Measurements from ENCODE around the gene KRT5. TPM values are rescaled to one million over a fixed set of nuclear protein-coding genes. Genes with fewer than 3 reads are reported as not detected.
"Not testable (repeated sequence)": the region's sequence is repeated elsewhere in the genome, so short reads cannot be mapped to it uniquely, and the experiment has no call there.

The KRT5 gene
- total RNA-seq, 1 experiment from 2014 or later = 89.7 TPM

DNA sequence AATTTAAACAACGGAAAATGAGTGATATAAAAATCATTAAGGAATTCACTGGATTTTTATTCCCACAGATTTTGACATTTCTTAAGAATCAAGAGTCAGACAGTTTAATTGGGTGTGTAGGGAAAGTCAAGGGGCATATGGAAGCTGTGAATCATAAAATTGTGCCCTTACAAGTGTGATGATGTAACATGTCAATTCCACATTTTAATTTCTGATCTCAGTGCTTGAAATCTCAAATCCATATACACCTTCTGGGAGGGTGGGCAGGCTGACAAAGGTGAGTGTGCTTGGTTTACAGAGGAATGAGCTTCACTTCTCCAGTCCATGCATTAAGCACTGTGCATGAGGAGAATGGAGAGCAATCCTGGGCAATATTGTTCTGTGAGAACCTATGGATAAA, 26.1 kb downstream of the KRT5 start:
- H3K4me3 ChIP-seq = no peak overlapping the region
- no peaks in the 10 kb centered on the region for H3K79me2 ChIP-seq (ENCODE audit: low read depth)
- H3K27ac ChIP-seq = no peak overlapping the region
- ChIA-PET CTCF (interaction anchor here (1.1 to 1.3 kb wide), 3 partner anchors 13 to 377 kb away, joined by 3 to 5 read pairs (median 5); no protein-coding TSS in a partner anchor), POLR2A (ENCODE audit: unreplicated experiment) (interaction anchor here (0.5 to 1.0 kb wide), 5 partner anchors 30 to 702 kb away, joined by 3 to 9 read pairs (median 3); no protein-coding TSS in a partner anchor)
- peaks cover 41% of the 10 kb centered on the region for H3K4me1 ChIP-seq (replicated peaks; ENCODE audit: insufficient read depth)
- no TSS peak for BruUV-seq (replicated peaks)
- H2AFZ ChIP-seq = no peak overlapping the region
- peaks cover 20% of the 10 kb centered on the region; the same call in 1 of the 2 replicates for H3F3A ChIP-seq (ENCODE audit: insufficient read depth, low read depth)
- intact Hi-C loops (cut with micrococcal nuclease; ENCODE audit: unreplicated experiment) = loop anchor here (2.0 to 5.0 kb wide), 3 partner anchors 51 to 377 kb away; no protein-coding TSS in a partner anchor
- TF ChIP-seq, protein P1, sequence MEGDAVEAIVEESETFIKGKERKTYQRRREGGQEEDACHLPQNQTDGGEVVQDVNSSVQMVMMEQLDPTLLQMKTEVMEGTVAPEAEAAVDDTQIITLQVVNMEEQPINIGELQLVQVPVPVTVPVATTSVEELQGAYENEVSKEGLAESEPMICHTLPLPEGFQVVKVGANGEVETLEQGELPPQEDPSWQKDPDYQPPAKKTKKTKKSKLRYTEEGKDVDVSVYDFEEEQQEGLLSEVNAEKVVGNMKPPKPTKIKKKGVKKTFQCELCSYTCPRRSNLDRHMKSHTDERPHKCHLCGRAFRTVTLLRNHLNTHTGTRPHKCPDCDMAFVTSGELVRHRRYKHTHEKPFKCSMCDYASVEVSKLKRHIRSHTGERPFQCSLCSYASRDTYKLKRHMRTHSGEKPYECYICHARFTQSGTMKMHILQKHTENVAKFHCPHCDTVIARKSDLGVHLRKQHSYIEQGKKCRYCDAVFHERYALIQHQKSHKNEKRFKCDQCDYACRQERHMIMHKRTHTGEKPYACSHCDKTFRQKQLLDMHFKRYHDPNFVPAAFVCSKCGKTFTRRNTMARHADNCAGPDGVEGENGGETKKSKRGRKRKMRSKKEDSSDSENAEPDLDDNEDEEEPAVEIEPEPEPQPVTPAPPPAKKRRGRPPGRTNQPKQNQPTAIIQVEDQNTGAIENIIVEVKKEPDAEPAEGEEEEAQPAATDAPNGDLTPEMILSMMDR (conservative IDR thresholded peaks at IDR 0.05) = no peak
- TF ChIP-seq EZH2 (IDR thresholded peaks at IDR 0.05; ENCODE audit: low read depth) = no peak
- H3K36me3 ChIP-seq (ENCODE audit: low read depth) = no peaks in the 10 kb centered on the region
- no peak overlapping the region for H3K4me2 ChIP-seq
- H3K27me3 ChIP-seq (ENCODE audit: insufficient read depth, low read depth) = no peaks in the 10 kb centered on the region
- DNase-seq = no peak
- no peaks in the 10 kb centered on the region for H3K9me2 ChIP-seq (ENCODE audit: insufficient read depth)
- H3K9me3 ChIP-seq (ENCODE audit: insufficient read depth, low read depth) = no peaks in the 10 kb centered on the region
- H4K20me1 ChIP-seq (ENCODE audit: insufficient read depth) = no peaks in the 10 kb centered on the region

DNA sequence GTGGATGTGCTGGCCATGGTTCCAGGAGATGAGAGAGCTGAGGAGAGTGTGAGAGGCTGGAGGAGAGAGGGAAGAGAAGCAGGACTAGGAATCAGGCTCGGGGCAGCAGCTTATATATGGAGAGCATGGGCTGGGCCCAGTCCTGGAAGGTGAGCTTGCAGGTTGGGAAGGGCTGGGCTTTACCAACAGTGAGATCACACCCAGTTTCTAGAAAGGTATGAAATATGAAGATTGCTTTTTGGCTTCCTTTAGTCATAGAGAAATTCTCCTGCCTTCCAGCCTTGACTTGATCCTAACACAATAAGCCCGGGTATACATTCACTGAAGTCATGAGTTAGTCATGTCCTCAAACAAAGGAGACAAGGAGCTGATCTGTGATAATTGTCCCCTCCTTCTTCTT, 27.0 kb downstream of the KRT5 start, which contains the start of gene KRT6A:
Gene KRT6A, minus strand, starts transcription at position 86 of the 400 bp plus-strand sequence. Its CDS starts 69 bp downstream, at position 17.
- intact Hi-C loops (cut with micrococcal nuclease; ENCODE audit: unreplicated experiment) = loop anchor here (5.0 kb wide), 1 partner anchor 89 kb away; no protein-coding TSS in a partner anchor
- H3K79me2 ChIP-seq (ENCODE audit: low read depth) = no peaks in the 10 kb centered on the region
- TF ChIP-seq, protein P1 (conservative IDR thresholded peaks at IDR 0.05) = no peak
- no peak for TF ChIP-seq EZH2 (IDR thresholded peaks at IDR 0.05; ENCODE audit: low read depth)
- peak; percentile 60 to 62 for DNase-seq
- no peak within 1 kb of the TSS for H3K4me3 ChIP-seq
- H2AFZ ChIP-seq = no peak within 1 kb of the TSS
- H3K27me3 ChIP-seq (ENCODE audit: insufficient read depth, low read depth) = no peaks in the 10 kb centered on the region
- H3K4me2 ChIP-seq = no peak within 1 kb of the TSS
- peaks cover 20% of the 10 kb centered on the region; the same call in 1 of the 2 replicates for H3F3A ChIP-seq (ENCODE audit: insufficient read depth, low read depth)
- ChIA-PET POLR2A (ENCODE audit: unreplicated experiment) (interaction anchor here (0.5 to 0.9 kb wide), 7 partner anchors 8 to 341 kb away, joined by 3 to 6 read pairs (median 4); partner anchors contain the start of gene KRT5), CTCF (interaction anchor here (0.8 kb wide), 1 partner anchor 51 kb away, joined by 4 read pairs; no protein-coding TSS in a partner anchor)
- no peaks in the 10 kb centered on the region for H3K9me3 ChIP-seq (ENCODE audit: insufficient read depth, low read depth)
- no peaks in the 10 kb centered on the region for H3K9me2 ChIP-seq (ENCODE audit: insufficient read depth)
- no peaks in the 10 kb centered on the region for H4K20me1 ChIP-seq (ENCODE audit: insufficient read depth)
- H3K36me3 ChIP-seq (ENCODE audit: low read depth) = no peaks in the 10 kb centered on the region
- BruUV-seq (replicated peaks) = no TSS peak
- peaks cover 41% of the 10 kb centered on the region for H3K4me1 ChIP-seq (replicated peaks; ENCODE audit: insufficient read depth)
- no peak within 1 kb of the TSS for H3K27ac ChIP-seq

DNA sequence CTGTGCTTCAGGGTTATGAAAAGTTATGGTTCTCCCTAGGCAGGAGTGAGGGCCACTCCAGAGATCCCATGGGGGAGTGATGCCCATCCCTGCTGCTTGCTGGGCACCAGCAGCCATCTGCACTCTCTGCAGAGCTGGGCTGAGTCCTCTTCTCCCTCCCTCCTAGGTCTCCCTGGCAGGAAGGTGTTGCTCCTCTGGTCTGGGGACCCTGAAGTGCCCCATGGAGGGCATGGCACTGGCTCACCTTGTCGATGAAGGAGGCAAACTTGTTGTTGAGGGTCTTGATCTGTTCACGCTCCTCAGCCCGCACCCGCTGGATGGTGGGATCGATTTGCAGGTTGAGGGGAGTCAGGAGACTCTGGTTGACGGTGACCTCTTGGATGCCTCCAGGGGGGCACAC, 27.8 kb downstream of the KRT5 start:
- not testable (repeated sequence) for H3K27ac ChIP-seq
- intact Hi-C loops (cut with micrococcal nuclease; ENCODE audit: unreplicated experiment) = loop anchor here (5.0 kb wide), 1 partner anchor 90 kb away; no protein-coding TSS in a partner anchor

DNA sequence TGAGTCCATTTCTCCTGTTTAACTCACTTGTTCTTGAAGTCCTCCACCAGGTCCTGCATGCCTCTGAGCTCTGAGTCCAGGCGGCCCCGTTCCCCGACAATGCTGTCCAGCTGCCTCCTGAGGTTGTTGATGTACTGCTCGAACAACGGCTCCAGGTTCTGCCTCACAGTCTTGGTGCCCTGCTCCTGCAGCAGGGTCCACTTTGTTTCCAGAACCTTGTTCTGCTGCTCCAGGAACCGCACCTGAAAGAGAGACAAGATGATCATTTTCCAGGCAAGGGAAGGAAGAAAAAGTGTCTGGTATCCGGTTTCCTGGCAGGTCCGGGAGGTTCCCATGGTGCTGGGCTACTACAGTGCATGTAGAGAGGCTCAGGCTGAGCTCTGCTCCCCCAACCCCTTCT, 28.7 kb downstream of the KRT5 start:
- H3K36me3 ChIP-seq (ENCODE audit: low read depth); H3K4me2 ChIP-seq; H3K27me3 ChIP-seq (ENCODE audit: insufficient read depth, low read depth); H3K27ac ChIP-seq; H3K9me3 ChIP-seq (ENCODE audit: insufficient read depth, low read depth); H4K20me1 ChIP-seq (ENCODE audit: insufficient read depth); H3K4me3 ChIP-seq; H3K9me2 ChIP-seq (ENCODE audit: insufficient read depth); H3K79me2 ChIP-seq (ENCODE audit: low read depth); CTCF ChIA-PET; BruUV-seq (replicated peaks); DNase-seq; H2AFZ ChIP-seq: not testable (repeated sequence)
- H3K4me1 ChIP-seq (replicated peaks; ENCODE audit: insufficient read depth) = peaks cover 33% of the 10 kb centered on the region
- POLR2A ChIA-PET (ENCODE audit: unreplicated experiment) = interaction anchor here (0.6 kb wide), 1 partner anchor 259 kb away, joined by 3 read pairs; the partner anchor contains the start of gene KRT7
- H3F3A ChIP-seq (ENCODE audit: insufficient read depth, low read depth) = peaks cover 17% of the 10 kb centered on the region; the same call in 1 of the 2 replicates
- intact Hi-C loops (cut with micrococcal nuclease; ENCODE audit: unreplicated experiment) = loop anchor here (5.0 kb wide), 1 partner anchor 91 kb away; no protein-coding TSS in a partner anchor

More for the DNA sequence above, 27.8 kb downstream of the KRT5 start:
- H3K4me2 ChIP-seq; H3K9me2 ChIP-seq (ENCODE audit: insufficient read depth); POLR2A ChIA-PET (ENCODE audit: unreplicated experiment); H4K20me1 ChIP-seq (ENCODE audit: insufficient read depth); H3K79me2 ChIP-seq (ENCODE audit: low read depth); H3K4me3 ChIP-seq; DNase-seq; H2AFZ ChIP-seq; H3K27me3 ChIP-seq (ENCODE audit: insufficient read depth, low read depth); CTCF ChIA-PET; H3K9me3 ChIP-seq (ENCODE audit: insufficient read depth, low read depth); H3K36me3 ChIP-seq (ENCODE audit: low read depth): not testable (repeated sequence)
- TSS peak; percentile 60 for BruUV-seq (replicated peaks)
- Histone ChIP-seq H3F3A (ENCODE audit: insufficient read depth, low read depth) (peaks cover 20% of the 10 kb centered on the region; the same call in 1 of the 2 replicates), H3K4me1 (replicated peaks; ENCODE audit: insufficient read depth) (peaks cover 41% of the 10 kb centered on the region)

Measured in PC-9 (cell line).